Neural progenitor cell (in vitro differentiated cells): ENCODE data around the gene PLEKHA5.

Source experiments
- CTCF ChIP-seq: fragments of 200-600 bp; sonication (generic); IDR thresholded peaks from 2 replicates; pipeline ENCODE4 v1.5.1; 2017; ENCODE audit warnings: antibody characterized with exemption, mild to moderate bottlenecking
- EZH2 ChIP-seq: fragments of 200-600 bp; sonication (generic); IDR thresholded peaks from 2 replicates; pipeline ENCODE4 v1.6.1; 2017; ENCODE audit warnings: antibody characterized with exemption, mild to moderate bottlenecking, moderate library complexity

GRCh38 chr12:19165451-19165850 lies 35.9 kb downstream of the PLEKHA5 start:
- TF ChIP-seq CTCF, result no peak
- TF ChIP-seq EZH2, result no peak
